ENCODE results near the gene P2RY1.

Gene P2RY1

GRCh38 chr3:152834776-152835600 lies at the start of gene P2RY1:
P2RY1 (plus strand) TSS chr3:152835131; CDS start chr3:152835783, 652 bp downstream.
- DNase-seq = no peak

- no peak for DNase-seq
Measured at GRCh38 chr3:152786977-152787681, 47.8 kb upstream of the P2RY1 start.

- DNase-seq = no peak
Measured at GRCh38 chr3:152790651-152791387, 44.1 kb upstream of the P2RY1 start.

- no peak for DNase-seq
Measured at GRCh38 chr3:152793969-152794368, 41.0 kb upstream of the P2RY1 start.

- DNase-seq = no peak
Measured at GRCh38 chr3:152797751-152798432, 37.0 kb upstream of the P2RY1 start.

GRCh38 chr3:152811974-152812760 lies 22.8 kb upstream of the P2RY1 start:
- no peak for DNase-seq

GRCh38 chr3:152817400-152817799 lies 17.5 kb upstream of the P2RY1 start:
- no peak for DNase-seq

GRCh38 chr3:152818027-152818426 lies 16.9 kb upstream of the P2RY1 start:
- no peak for DNase-seq

GRCh38 chr3:152823173-152823572 lies 11.8 kb upstream of the P2RY1 start:
- no peak for DNase-seq

- no peak for DNase-seq
Measured at GRCh38 chr3:152823781-152824180, 11.2 kb upstream of the P2RY1 start.

- DNase-seq = no peak
Measured at GRCh38 chr3:152825566-152825965, 9.4 kb upstream of the P2RY1 start.

GRCh38 chr3:152826476-152826875 lies 8.5 kb upstream of the P2RY1 start:
- DNase-seq = no peak

GRCh38 chr3:152827313-152827712 lies 7.6 kb upstream of the P2RY1 start:
- no peak for DNase-seq

- DNase-seq = no peak
Measured at GRCh38 chr3:152828075-152828840, 6.7 kb upstream of the P2RY1 start.

GRCh38 chr3:152830245-152830644 lies 4.7 kb upstream of the P2RY1 start:
- no peak for DNase-seq

- DNase-seq = no peak
Measured at GRCh38 chr3:152832046-152832445, 2.9 kb upstream of the P2RY1 start.

GRCh38 chr3:152833089-152833488 lies 1.8 kb upstream of the P2RY1 start:
- DNase-seq = no peak

GRCh38 chr3:152834191-152834775 lies 648 bp upstream of the P2RY1 start:
- DNase-seq = no peak

- no peak for DNase-seq
Measured at GRCh38 chr3:152835601-152836102, 721 bp downstream of the P2RY1 start.

GRCh38 chr3:152836269-152836668 lies 1.3 kb downstream of the P2RY1 start:
- DNase-seq = no peak

- DNase-seq = no peak
Measured at GRCh38 chr3:152839511-152839910, 4.6 kb downstream of the P2RY1 start.
